NB4 (cell line): ENCODE results near the gene FOXP4.

ENCODE experiments used
- CTCF ChIP-seq: IDR thresholded peaks from one replicate; pipeline ENCODE4 v1.5.1; 2012; ENCODE audit warnings: low read depth, low read length
- POLR2A ChIP-seq: IDR thresholded peaks from 2 replicates; pipeline ENCODE4 v1.6.1; 2011; ENCODE audit warnings: mild to moderate bottlenecking; ENCODE audit not compliant: insufficient read length; ENCODE audit errors: extremely low read depth

DNA sequence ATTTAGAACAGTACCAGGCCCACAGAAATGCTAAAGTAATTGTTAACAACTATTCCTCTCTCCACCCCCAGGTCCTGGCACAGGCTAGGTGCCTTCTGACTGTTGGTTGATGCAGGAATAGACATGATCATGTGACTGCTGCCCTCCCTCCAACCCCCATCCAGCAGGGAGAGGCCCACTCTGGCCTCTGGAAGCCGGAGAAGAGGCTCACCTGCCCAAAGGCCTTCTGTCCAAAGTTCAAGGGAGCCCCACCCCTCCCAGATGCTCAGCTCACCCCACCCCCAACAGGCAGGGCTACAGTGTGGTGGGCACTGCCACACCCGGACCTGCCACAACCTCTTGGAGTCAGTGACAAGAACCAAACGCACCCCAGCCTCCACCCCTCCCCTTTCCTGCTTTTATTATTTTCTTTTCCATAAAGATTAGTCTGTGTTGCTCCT is 26.9 kb upstream of the FOXP4 start:
- no peak for TF ChIP-seq CTCF
- TF ChIP-seq POLR2A, result no peak
